Smooth muscle cell (in vitro differentiated cells): Measurements from ENCODE around the gene MFGE8. TPM values are rescaled to one million over a fixed set of nuclear protein-coding genes. Genes with fewer than 3 reads are reported as not detected.
"Not testable (repeated sequence)": the region's sequence is repeated elsewhere in the genome, so short reads cannot be mapped to it uniquely, and the experiment has no call there.

Source experiments
- DNase-seq: peaks from one replicate; lab custom pipeline; 2025; ENCODE audit not compliant: unreplicated experiment; lab: John Stamatoyannopoulos, UW
- H2AFZ ChIP-seq: fragments of 200-600 bp; sonication (generic); 2 replicates; pipeline ENCODE4 v1.6.0; 2016; ENCODE audit warnings: antibody characterized with exemption, low read depth, mild to moderate bottlenecking
- H3F3A ChIP-seq: fragments of 200-600 bp; sonication (generic); 2 replicates; pipeline ENCODE4 v1.6.0; 2017; ENCODE audit warnings: antibody characterized with exemption, low read depth
- H3K27ac ChIP-seq: fragments of 200-600 bp; sonication (generic); 2 replicates; pipeline ENCODE4 v1.5.1; 2016; ENCODE audit warnings: low read depth, mild to moderate bottlenecking
- H3K27me3 ChIP-seq: fragments of 200-600 bp; sonication (generic); 2 replicates; pipeline ENCODE4 v1.6.1; 2016; ENCODE audit warnings: low read depth, mild to moderate bottlenecking
- H3K36me3 ChIP-seq: fragments of 200-600 bp; sonication (generic); 2 replicates; pipeline ENCODE4 v1.5.1; 2016; ENCODE audit warnings: low read depth
- H3K4me1 ChIP-seq: fragments of 200-600 bp; sonication (generic); 2 replicates; pipeline ENCODE4 v1.5.1; 2016; ENCODE audit warnings: low read depth
- H3K4me2 ChIP-seq: fragments of 200-600 bp; sonication (generic); 2 replicates; pipeline ENCODE4 v1.6.0; 2016; ENCODE audit warnings: mild to moderate bottlenecking
- H3K4me3 ChIP-seq: fragments of 200-600 bp; sonication (generic); 2 replicates; pipeline ENCODE4 v1.5.1; 2016; ENCODE audit warnings: mild to moderate bottlenecking
- H3K79me2 ChIP-seq: fragments of 200-600 bp; sonication (generic); 2 replicates; pipeline ENCODE4 v1.6.0; 2016; ENCODE audit warnings: low read depth, mild to moderate bottlenecking
- H3K9ac ChIP-seq: fragments of 200-600 bp; sonication (generic); 2 replicates; pipeline ENCODE4 v1.6.0; 2016; ENCODE audit warnings: low read depth
- H3K9me3 ChIP-seq: fragments of 200-600 bp; sonication (generic); replicated peaks from 2 replicates; pipeline ENCODE4 v1.5.1; 2016; ENCODE audit warnings: low read depth
- H4K20me1 ChIP-seq: fragments of 200-600 bp; sonication (generic); 2 replicates; pipeline ENCODE4 v1.6.0; 2016; ENCODE audit warnings: low read depth
- CTCF ChIP-seq: fragments of 200-600 bp; sonication (generic); IDR thresholded peaks from 2 replicates; pipeline ENCODE4 v1.5.1; 2017; ENCODE audit warnings: borderline replicate concordance, mild to moderate bottlenecking, antibody characterized with exemption; ENCODE audit not compliant: insufficient read depth, poor library complexity, severe bottlenecking
- WGBS: methylation state at CpG from one replicate; pipeline ENCODE4 v1.1.7; 2016; ENCODE audit warnings: low lambda C conversion rate; 5-methylcytosine and 5-hydroxymethylcytosine counted together
- polyA plus RNA-seq: library from polyadenylated mRNA; unstranded; fragments of >200 nt; fragmentation: Nextera tagmentation; extraction: Ambion mirVana; gene quantifications from 2 replicates; pipeline ENCODE4 v1.2.1, GENCODE V29; 2016
- total RNA-seq: library from RNA; depleted of rRNA; stranded (reverse); fragments of >200 nt; gene quantifications from 2 replicates; pipeline ENCODE4 v1.2.3, GENCODE V29; 2014

The MFGE8 gene
- total and polyA plus RNA-seq, 2 experiments from 2014 or later: 185 to 237 TPM

DNA sequence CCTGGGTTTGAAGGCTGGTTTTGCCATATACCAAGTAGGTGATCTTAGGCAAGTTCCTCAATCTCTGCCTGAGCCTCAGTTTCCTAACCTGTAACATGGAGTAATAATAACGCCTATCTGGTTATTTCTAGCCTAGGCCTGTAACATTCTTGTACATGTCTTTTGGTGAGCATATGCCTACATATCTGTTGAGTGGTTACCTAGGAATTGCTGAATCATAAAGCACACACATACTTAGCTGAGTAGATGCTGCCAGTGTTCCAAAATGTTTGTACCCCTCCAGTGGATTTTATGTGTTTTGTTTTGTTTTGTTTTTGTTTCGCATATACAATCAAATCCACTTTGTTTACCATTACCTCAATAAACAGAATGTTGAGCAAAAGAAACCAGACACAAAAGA is 17.4 kb upstream of the MFGE8 start:
- no peaks in the 10 kb centered on the region for H3F3A ChIP-seq
- no peaks in the 10 kb centered on the region for H3K9me3 ChIP-seq
- H3K4me1 ChIP-seq: no peaks in the 10 kb centered on the region
- H3K27ac ChIP-seq: no peak overlapping the region
- H3K9ac ChIP-seq: no peak overlapping the region
- H3K4me3 ChIP-seq: no peak overlapping the region
- H4K20me1 ChIP-seq: no peaks in the 10 kb centered on the region
- H3K27me3 ChIP-seq: no peaks in the 10 kb centered on the region
- no peak for DNase-seq
- no peaks in the 10 kb centered on the region for H3K36me3 ChIP-seq
- H3K4me2 ChIP-seq: no peak overlapping the region
- 92% methylated on average over 2 of the region's 2 CpGs for WGBS
- H2AFZ ChIP-seq: no peak overlapping the region
- H3K79me2 ChIP-seq: no peaks in the 10 kb centered on the region
- no peak for TF ChIP-seq CTCF

DNA sequence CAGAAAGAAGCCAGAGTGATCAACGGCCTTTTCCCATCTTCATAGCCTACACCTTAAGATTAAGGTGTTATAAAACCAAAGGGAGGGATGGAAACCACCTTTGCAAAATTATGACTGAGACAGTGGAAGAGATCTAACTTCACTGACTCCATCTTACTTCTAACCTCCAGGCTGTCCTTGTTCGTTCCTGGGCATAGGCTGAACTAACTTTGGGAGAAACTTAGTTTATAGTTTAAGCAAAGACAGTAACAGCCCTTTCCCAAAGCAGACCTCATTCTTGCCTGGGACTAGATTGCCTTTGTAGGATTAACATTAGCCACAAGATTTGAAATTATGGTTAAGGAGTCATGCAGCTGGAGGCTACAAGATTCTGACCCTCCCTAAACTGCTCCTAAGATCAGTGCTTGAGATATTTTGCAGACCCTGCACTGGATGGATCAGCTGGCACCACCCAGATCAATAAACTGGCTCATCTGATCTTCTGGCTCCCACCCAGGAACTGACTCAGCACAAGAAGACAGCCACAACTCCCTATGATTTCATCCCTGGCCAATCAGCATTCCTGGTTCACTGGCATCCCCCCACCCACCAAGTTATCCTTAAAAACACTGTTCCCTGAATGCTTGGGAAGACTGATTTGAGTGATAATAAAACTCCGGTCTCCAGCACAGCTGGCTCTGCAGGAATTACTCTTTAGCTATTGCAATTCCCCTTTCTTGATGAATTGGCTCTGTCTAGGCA is 16.3 kb upstream of the MFGE8 start:
- not testable (repeated sequence) for H3K4me2 ChIP-seq, H3F3A ChIP-seq, H3K27me3 ChIP-seq, H3K9ac ChIP-seq, H3K79me2 ChIP-seq, H2AFZ ChIP-seq, H3K36me3 ChIP-seq, DNase-seq, H4K20me1 ChIP-seq, H3K4me3 ChIP-seq, H3K4me1 ChIP-seq, H3K9me3 ChIP-seq
- WGBS: 52% methylated on average over 3 of the region's 3 CpGs
- peak overlapping the region; percentile 17 for H3K27ac ChIP-seq

- H2AFZ ChIP-seq, H3F3A ChIP-seq, H3K4me2 ChIP-seq, H3K27ac ChIP-seq, H3K9ac ChIP-seq, H3K36me3 ChIP-seq, H3K4me1 ChIP-seq, DNase-seq, H3K79me2 ChIP-seq, H3K27me3 ChIP-seq, H3K4me3 ChIP-seq, H4K20me1 ChIP-seq, H3K9me3 ChIP-seq: not testable (repeated sequence)
Measured at GRCh38 chr15:88928192-88928591, 15.0 kb upstream of the MFGE8 start.

GRCh38 chr15:88925648-88926047 is 12.5 kb upstream of the MFGE8 start:
- WGBS: 96% methylated on average over 2 of the region's 2 CpGs
- H3F3A ChIP-seq, DNase-seq, H3K79me2 ChIP-seq, H4K20me1 ChIP-seq, H3K27ac ChIP-seq, H2AFZ ChIP-seq, H3K4me1 ChIP-seq, H3K4me2 ChIP-seq, H3K27me3 ChIP-seq, H3K9ac ChIP-seq, H3K36me3 ChIP-seq, H3K9me3 ChIP-seq, H3K4me3 ChIP-seq: not testable (repeated sequence)

DNA sequence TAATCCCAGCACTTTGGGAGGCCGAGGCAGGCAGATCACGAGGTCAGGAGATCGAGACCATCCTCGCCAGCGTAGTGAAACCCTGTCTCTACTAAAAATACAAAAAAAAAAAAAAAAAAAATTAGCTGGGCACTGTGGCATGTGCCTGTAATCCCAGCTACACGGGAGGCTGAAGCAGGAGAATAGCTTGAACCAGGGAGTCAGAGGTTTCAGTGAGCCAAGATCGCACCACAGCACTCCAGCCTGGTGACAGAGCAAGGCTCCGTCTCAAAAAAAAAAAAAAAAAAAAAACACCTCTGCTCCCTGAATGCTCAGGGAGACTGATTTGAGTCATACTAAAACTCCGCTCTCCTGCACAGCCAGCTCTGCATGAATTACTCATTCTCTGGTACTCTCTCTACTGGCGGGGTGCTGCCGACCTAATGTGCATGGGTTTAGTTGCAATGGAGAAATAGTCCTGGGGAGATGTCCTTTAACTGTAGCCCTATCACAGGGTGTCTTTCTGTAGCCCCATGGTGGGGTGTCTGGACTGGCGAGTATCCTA is 7.8 kb upstream of the MFGE8 start:
- H3K4me1 ChIP-seq, H3K79me2 ChIP-seq, H3K9me3 ChIP-seq, H3K9ac ChIP-seq, H4K20me1 ChIP-seq, DNase-seq, H3K4me3 ChIP-seq, H3K36me3 ChIP-seq, H3K27me3 ChIP-seq, H2AFZ ChIP-seq: not testable (repeated sequence)
- Histone ChIP-seq H3K4me2 (peak overlapping the region; percentile 48), H3F3A (peaks cover 19% of the 10 kb centered on the region), H3K27ac (peak overlapping the region; percentile 89)
- 61% methylated on average over 12 of the region's 12 CpGs for WGBS
